ENCODE results near the gene C19orf44.

GRCh38 chr19:16446724-16447368 lies 49.3 kb upstream of the C19orf44 start:
- TF ChIP-seq CTCF (conservative IDR thresholded peaks at IDR 0.05) (no peak), ZFX (IDR thresholded peaks at IDR 0.05) (no peak)

Measured in C4-2B (cell line).